ENCODE results near the gene GIPR. TPM values are rescaled to one million over a fixed set of nuclear protein-coding genes. Genes with fewer than 3 reads are reported as not detected.
A peak's percentile ranks its signal among the peaks of the same experiment; 100 is the strongest.
"Not testable (repeated sequence)": the region's sequence is repeated elsewhere in the genome, so short reads cannot be mapped to it uniquely, and the experiment has no call there.

GIPR gene
- total and polyA plus RNA-seq, 3 donors from 2014 or later = 0.16 to 0.74 (median 0.50) TPM

- Histone ChIP-seq H3K27me3 (no peaks in the 10 kb centered on the region), H3K27ac (peak overlapping the region in 1 of 2 donors; percentile 34), H3K9me3 (no peaks in the 10 kb centered on the region), H3K4me3 (peak overlapping the region; percentile 11 to 41), H3K4me1 (peaks cover 11% of the 10 kb centered on the region), H3K36me3 (ENCODE audit: low read depth, missing control alignments) (no peaks in the 10 kb centered on the region)
- intact Hi-C loops (cut with DNase I; ENCODE audit: low total_unique reads) = no loop called here
- no peak for TF ChIP-seq POLR2A (IDR thresholded peaks at IDR 0.05)
- TF ChIP-seq, protein P1, sequence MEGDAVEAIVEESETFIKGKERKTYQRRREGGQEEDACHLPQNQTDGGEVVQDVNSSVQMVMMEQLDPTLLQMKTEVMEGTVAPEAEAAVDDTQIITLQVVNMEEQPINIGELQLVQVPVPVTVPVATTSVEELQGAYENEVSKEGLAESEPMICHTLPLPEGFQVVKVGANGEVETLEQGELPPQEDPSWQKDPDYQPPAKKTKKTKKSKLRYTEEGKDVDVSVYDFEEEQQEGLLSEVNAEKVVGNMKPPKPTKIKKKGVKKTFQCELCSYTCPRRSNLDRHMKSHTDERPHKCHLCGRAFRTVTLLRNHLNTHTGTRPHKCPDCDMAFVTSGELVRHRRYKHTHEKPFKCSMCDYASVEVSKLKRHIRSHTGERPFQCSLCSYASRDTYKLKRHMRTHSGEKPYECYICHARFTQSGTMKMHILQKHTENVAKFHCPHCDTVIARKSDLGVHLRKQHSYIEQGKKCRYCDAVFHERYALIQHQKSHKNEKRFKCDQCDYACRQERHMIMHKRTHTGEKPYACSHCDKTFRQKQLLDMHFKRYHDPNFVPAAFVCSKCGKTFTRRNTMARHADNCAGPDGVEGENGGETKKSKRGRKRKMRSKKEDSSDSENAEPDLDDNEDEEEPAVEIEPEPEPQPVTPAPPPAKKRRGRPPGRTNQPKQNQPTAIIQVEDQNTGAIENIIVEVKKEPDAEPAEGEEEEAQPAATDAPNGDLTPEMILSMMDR (IDR thresholded peaks at IDR 0.05) = peak; percentile 87 to 95 (median 92)
- WGBS, 2 donors = 4 to 6% methylated on average over 12 to 45 of the region's 51 CpGs
- DNase-seq = peak; percentile 87
These were observed 13.5 kb downstream of the GIPR start for GRCh38 chr19:45681391-45682015.

GRCh38 chr19:45682117-45682516, 14.1 kb downstream of the GIPR start:
- Histone ChIP-seq H3K36me3 (ENCODE audit: low read depth, missing control alignments) (no peaks in the 10 kb centered on the region), H3K9me3 (no peaks in the 10 kb centered on the region), H3K27me3 (no peaks in the 10 kb centered on the region), H3K27ac (no peak overlapping the region), H3K4me1 (peaks cover 11% of the 10 kb centered on the region), H3K4me3 (no peak overlapping the region)
- WGBS, 2 donors = 54 to 62% methylated on average over 8 of the region's 8 CpGs
- TF ChIP-seq, protein P1 (IDR thresholded peaks at IDR 0.05) = no peak
- TF ChIP-seq POLR2A (IDR thresholded peaks at IDR 0.05) = no peak
- intact Hi-C loops (cut with DNase I; ENCODE audit: low total_unique reads) = no loop called here
- no peak for DNase-seq

GRCh38 chr19:45682908-45683307, 14.9 kb downstream of the GIPR start:
- Histone ChIP-seq H3K27ac (no peak overlapping the region), H3K4me1 (peaks cover 6% of the 10 kb centered on the region), H3K4me3 (no peak overlapping the region), H3K36me3 (ENCODE audit: low read depth, missing control alignments) (no peaks in the 10 kb centered on the region), H3K27me3 (no peaks in the 10 kb centered on the region), H3K9me3 (no peaks in the 10 kb centered on the region)
- TF ChIP-seq POLR2A (IDR thresholded peaks at IDR 0.05) = no peak
- TF ChIP-seq, protein P1 (IDR thresholded peaks at IDR 0.05) = no peak
- no peak for DNase-seq
- 64 to 73% methylated on average over 5 of the region's 5 CpGs for WGBS, 2 donors
- intact Hi-C loops (cut with DNase I; ENCODE audit: low total_unique reads) = no loop called here

DNA sequence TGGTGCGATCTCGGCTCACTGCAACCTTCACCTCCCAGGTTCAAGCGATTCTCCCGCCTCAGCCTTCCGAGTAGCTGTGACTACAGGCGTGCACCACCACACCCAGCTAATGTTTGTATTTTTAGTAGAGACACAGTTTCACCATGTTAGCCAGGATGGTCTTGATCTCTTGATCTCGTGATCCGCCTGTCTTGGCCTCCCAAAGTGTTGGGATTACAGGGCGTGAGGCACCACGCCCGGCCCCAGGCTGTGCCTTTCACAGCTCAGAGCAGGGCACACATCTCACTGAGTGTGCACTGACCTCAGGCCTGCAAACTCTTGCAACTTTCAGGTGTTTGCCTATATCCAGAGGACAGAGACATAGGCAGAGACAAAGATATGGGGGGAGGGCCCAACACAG, 17.0 kb downstream of the GIPR start:
- H3K9me3 ChIP-seq; H3K27me3 ChIP-seq; H3K4me3 ChIP-seq; DNase-seq; intact Hi-C loops (cut with DNase I; ENCODE audit: low total_unique reads); H3K36me3 ChIP-seq (ENCODE audit: low read depth, missing control alignments); H3K4me1 ChIP-seq; H3K27ac ChIP-seq: not testable (repeated sequence)
- 90 to 94% methylated on average over 11 of the region's 11 CpGs for WGBS, 2 donors

DNA sequence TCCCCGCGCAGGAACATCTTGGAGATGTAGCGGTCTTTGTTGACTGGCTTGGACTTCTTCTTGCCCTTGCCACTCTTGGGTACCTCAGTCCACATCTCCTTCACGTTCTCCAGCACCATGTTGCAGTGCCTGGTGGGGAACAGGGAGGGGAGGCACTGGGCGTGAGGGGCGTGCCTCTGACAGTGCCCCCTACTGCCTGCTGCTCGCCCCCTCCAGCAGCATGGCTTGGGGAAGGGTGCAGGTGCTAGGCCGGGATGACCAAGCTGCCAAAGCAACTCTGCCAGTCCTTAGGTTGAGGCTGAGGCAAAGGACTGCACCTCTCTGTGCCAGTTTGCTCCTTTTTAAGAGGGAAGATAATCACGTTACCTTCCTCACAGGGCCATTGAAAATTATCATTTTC, 19.6 kb downstream of the GIPR start:
- no peak for DNase-seq
- Histone ChIP-seq H3K4me3 (no peak overlapping the region), H3K36me3 (ENCODE audit: low read depth, missing control alignments) (no peaks in the 10 kb centered on the region), H3K27me3 (no peaks in the 10 kb centered on the region), H3K27ac (no peak overlapping the region), H3K4me1 (peaks cover 5% of the 10 kb centered on the region), H3K9me3 (no peaks in the 10 kb centered on the region)
- TF ChIP-seq, protein P1 (IDR thresholded peaks at IDR 0.05) = no peak
- no peak for TF ChIP-seq POLR2A (IDR thresholded peaks at IDR 0.05)
- intact Hi-C loops (cut with DNase I; ENCODE audit: low total_unique reads) = no loop called here
- WGBS, 2 donors = 84 to 91% methylated on average over 7 to 9 of the region's 9 CpGs
